ENCODE data around the gene TNN. TPM values are rescaled to one million over a fixed set of nuclear protein-coding genes. Genes with fewer than 3 reads are reported as not detected.

The TNN gene
- total RNA-seq, 1 experiment from 2014 or later = 0.11 TPM

DNA sequence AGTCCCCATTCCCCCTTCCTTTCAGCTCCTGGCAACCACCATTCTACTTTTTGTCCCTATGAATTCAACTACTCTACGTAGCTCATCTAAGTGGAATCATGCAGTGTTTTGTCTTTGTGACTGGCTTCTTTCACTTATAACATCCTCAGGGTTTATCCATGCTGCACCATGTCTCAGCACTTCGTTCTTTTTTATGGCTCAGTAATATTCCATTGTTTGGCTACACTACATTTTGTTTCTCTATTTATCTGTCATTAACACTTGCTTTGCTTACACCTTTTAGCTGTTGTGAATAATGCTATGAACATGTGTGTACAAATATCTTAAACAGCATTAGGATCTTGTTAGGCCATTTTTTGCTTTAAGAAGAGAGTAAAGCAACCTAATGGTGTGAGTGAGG, 42.9 kb upstream of the TNN start:
- WGBS (ENCODE audit: extremely low coverage, insufficient read length, low lambda C conversion rate) = no CpG with 5 or more reads among the region's 2 CpGs
- no peak overlapping the region for H3K4me2 ChIP-seq (ENCODE audit: insufficient read depth, insufficient read length, low read length)
- no peak overlapping the region for H3K56ac ChIP-seq (ENCODE audit: insufficient read length, low read depth, low read length)
- peaks cover 5% of the 10 kb centered on the region for H3K23me2 ChIP-seq (ENCODE audit: insufficient read length, low read depth, low read length, poor library complexity, severe bottlenecking)
- H3K23ac ChIP-seq (ENCODE audit: insufficient read length, low read depth, low read length) = no peak overlapping the region
- no peak overlapping the region for H2AK5ac ChIP-seq (ENCODE audit: insufficient read length, low read length)
- H3K27ac ChIP-seq (ENCODE audit: insufficient read length, low read depth, low read length) = no peak overlapping the region
- TF ChIP-seq CTCF (conservative IDR thresholded peaks at IDR 0.05) = no peak
- H3T11ph ChIP-seq (ENCODE audit: low read length) = no peak overlapping the region
- H2BK12ac ChIP-seq (ENCODE audit: insufficient read length, low read depth, low read length) = no peak overlapping the region
- no peaks in the 10 kb centered on the region for H3K27me3 Mint-ChIP-seq (ENCODE audit: low read depth)
- H4K91ac ChIP-seq (ENCODE audit: insufficient read length, low read depth, low read length) = no peak overlapping the region
- H4K8ac ChIP-seq (replicated peaks; ENCODE audit: insufficient read length, low read depth, low read length) = no peak overlapping the region
- H4K20me1 ChIP-seq (ENCODE audit: control insufficient read depth, insufficient read depth, insufficient read length) = no peaks in the 10 kb centered on the region
- no peak overlapping the region for H2BK5ac ChIP-seq (ENCODE audit: insufficient read length, low read length)
- H2BK120ac ChIP-seq (ENCODE audit: low read depth, low read length, poor library complexity, severe bottlenecking) = no peak overlapping the region
- H3K79me1 ChIP-seq (ENCODE audit: insufficient read depth, low read depth, low read length, poor library complexity, severe bottlenecking) = peaks cover 4% of the 10 kb centered on the region
- no peak overlapping the region for H3K9ac ChIP-seq (ENCODE audit: extremely low read depth, insufficient read length, low read length)
- no peak for DNase-seq
- no peak overlapping the region for H2BK15ac ChIP-seq (ENCODE audit: low read depth, low read length)
- H3K79me2 ChIP-seq (ENCODE audit: insufficient read depth, low read length) = peaks cover 9% of the 10 kb centered on the region; the same call in 1 of the 2 replicates
- H3K14ac ChIP-seq (ENCODE audit: insufficient read depth, low read length) = no peak overlapping the region
- no peaks in the 10 kb centered on the region for H3K36me3 Mint-ChIP-seq (ENCODE audit: insufficient read depth in 1 of 3, low read depth in 3 of 3)
- H2AFZ ChIP-seq (ENCODE audit: low read length) = no peak overlapping the region
- H3K9me3 ChIP-seq (ENCODE audit: control insufficient read depth, low read depth, low read length) = no peaks in the 10 kb centered on the region
- no peak overlapping the region for H2BK20ac ChIP-seq (ENCODE audit: low read depth, low read length, poor library complexity, severe bottlenecking)
- H4K5ac ChIP-seq (ENCODE audit: insufficient read length, low read depth, low read length) = no peak overlapping the region
- no peak overlapping the region for H3K18ac ChIP-seq (ENCODE audit: insufficient read length, low read depth, low read length)
- H3K4me3 Mint-ChIP-seq = peak overlapping the region in 1 of 2 experiments; percentile 31; a peak in 2 of 5 replicates
- no peaks in the 10 kb centered on the region for H3K27me3 ChIP-seq (ENCODE audit: insufficient read depth, low read length)
- H3K4me1 ChIP-seq (ENCODE audit: insufficient read depth, low read length) = peaks cover 2% of the 10 kb centered on the region; the same call in 1 of the 2 replicates
- no peak overlapping the region for H3K27ac Mint-ChIP-seq
- H3K4ac ChIP-seq (ENCODE audit: low read depth, low read length) = no peak overlapping the region
- no peaks in the 10 kb centered on the region; a peak in 2 of 5 replicates for H3K9me3 Mint-ChIP-seq
- H3K4me1 Mint-ChIP-seq = peaks cover 3 to 14% of the 10 kb centered on the region in 2 experiments
